HG03460 (cell line): ENCODE data around the gene NIT2.
A peak's percentile ranks its signal among the peaks of the same experiment; 100 is the strongest.

Source experiments
- ATAC-seq: cut with Tn5 transposase; IDR thresholded peaks from one replicate; pipeline ENCODE4 v1.9.1; 2021; ENCODE audit not compliant: unreplicated experiment

Gene NIT2

DNA sequence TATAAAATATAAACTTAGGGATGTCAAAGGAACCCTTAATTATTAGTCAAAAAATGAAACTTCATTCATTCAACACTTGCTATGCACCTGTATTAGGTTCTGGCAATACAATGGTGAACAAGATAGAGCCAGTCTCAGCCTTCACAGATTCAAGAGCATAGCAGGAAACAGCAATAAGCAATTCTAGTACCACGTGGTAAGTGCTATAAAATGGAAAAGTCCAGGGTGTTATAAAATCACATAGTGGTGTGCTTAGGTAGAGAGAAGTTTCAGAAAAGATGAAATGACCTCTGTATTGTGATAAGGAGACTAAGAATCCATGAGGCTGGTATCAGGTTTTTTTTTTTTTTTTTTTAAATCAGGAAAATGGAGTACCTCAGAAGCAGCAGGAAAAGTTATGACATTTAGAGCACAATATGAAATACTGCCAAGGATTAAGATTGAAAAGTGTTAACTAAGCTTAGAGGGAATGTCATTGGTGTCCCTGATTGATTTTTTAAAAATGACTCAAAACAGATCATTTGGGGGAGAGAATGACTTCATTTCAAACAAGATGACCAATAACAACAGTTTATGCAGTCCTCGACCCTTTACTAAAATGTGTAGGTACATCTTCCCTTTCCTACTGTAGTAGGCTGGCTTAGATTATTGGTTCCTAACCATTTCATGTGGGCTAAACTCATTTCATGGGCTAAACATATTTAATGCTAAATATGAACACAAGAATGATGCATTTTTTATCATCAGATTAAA is 61.3 kb downstream of the NIT2 start:
- no peak for ATAC-seq

DNA sequence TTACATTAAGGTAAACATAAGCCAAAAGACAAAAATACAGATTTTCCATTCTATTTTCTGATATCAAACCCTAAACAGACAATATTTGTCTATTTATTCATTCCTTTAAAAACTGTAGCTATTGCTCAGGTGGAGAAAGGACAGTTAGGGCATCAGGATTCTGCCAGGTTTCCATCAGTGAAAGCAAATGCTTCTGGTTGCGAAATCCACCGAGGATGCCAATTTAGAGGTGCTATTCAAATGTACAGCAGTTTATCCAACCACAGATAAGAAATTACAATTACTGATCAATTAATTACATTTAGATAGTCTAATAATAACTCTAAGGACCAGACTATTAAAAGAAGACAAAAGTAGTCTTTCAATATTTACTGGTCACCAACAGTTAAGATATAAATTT is 62.4 kb downstream of the NIT2 start:
- no peak for ATAC-seq

DNA sequence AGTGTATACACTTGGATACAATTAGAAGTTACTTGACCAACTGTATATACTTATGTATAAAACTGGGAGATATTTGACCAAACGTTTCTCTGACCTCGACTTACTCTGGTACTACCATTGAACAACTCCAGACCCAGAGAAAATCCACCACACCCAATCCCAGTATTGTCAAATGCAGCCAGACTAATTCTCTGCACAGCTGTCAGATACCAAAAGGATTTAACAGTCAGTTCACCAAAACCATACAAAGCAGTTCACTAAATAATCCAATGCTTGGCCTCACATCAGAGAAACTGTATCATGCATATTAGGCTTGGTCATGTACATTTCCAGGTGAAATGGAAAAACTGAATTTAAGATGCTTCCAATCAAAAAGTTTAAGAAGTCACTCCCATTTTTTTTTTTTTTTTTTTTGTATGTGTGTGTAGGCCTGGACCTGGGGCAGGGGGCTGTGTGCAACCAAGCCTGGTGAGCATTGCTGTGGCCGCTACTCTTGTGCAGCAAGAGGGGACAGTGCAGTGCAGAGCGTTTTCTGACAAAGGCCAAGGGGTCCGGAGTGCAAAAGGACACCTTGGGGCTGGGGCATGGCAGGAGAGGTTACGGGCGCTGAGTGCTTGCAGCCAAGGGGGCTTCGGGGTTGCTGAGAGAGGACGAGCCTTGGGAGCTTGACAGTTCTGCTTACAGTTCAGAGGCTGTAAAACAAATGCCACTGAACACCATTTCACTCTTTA is 64.9 kb downstream of the NIT2 start:
- ATAC-seq = no peak

- peak; percentile 17 for ATAC-seq
These were observed 65.8 kb downstream of the NIT2 start for GRCh38 chr3:100400419-100400779.

- ATAC-seq = peak; percentile 85
These were observed 66.5 kb downstream of the NIT2 start, which contains the start of the genes LNP1 and TOMM70 for GRCh38 chr3:100400780-100401673. Gene LNP1, plus strand, starts transcription at chr3:100401539. Its CDS starts 28,191 bp downstream, at chr3:100429730. Gene TOMM70, minus strand, starts transcription at chr3:100401089. Its CDS starts 140 bp downstream, at chr3:100400949.

- ATAC-seq = peak; percentile 13
These were observed 67.1 kb downstream of the NIT2 start for GRCh38 chr3:100401674-100402041.

GRCh38 chr3:100402256-100402655 is 67.7 kb downstream of the NIT2 start:
- no peak for ATAC-seq

GRCh38 chr3:100402891-100403290 is 68.3 kb downstream of the NIT2 start:
- ATAC-seq = no peak

- ATAC-seq = no peak
These were observed 69.0 kb downstream of the NIT2 start for GRCh38 chr3:100403362-100404249.

- ATAC-seq = no peak
These were observed 69.6 kb downstream of the NIT2 start for GRCh38 chr3:100404250-100404548.

DNA sequence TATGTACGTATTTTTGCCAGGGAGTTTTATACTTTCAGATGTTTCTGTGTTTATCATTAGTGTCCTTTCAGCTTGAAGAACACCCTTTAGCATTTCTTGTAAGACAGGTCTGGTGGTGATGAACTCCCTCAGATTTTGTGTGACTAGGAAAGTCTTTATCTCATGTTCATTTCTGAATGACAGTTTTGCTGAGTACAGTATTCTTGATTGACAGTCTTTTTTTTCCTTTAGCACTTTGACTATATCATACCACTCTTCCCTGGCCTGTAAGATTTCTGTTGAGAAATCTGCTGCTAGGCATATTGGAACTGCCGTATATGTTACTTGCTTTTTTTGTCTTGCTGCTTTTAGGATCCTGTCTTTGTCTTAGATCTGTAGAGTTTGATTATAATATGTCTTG is 72.6 kb downstream of the NIT2 start:
- no peak for ATAC-seq

- no peak for ATAC-seq
These were observed 73.5 kb downstream of the NIT2 start for GRCh38 chr3:100407977-100408532.
